T-helper 1 cell treated with Interleukin-12 subunit alpha and Interleukin-12 subunit beta and Interleukin-4 antibody, amounts not matched to agents 30 ng/mL and 1 ng/mL, for 36 hours (primary cell): ENCODE measurements around the gene TAF3. TPM values are rescaled to one million over a fixed set of nuclear protein-coding genes. Genes with fewer than 3 reads are reported as not detected.

Experiments used
- intact Hi-C: fragments of 100-400 bp; cut with micrococcal nuclease; formaldehyde crosslinking; loops from one replicate; pipeline ENCODE4 v1.15.1; 2024
- total RNA-seq: library from RNA; stranded (reverse); gene quantifications from 2 replicates; pipeline ENCODE4 v1.2.3, GENCODE V29; 2022

The TAF3 gene
- 16.0 and 16.6 TPM in 2 replicates for total RNA-seq

GRCh38 chr10:7818295-7819120 lies at the start of gene TAF3:
TSS of gene TAF3 (plus strand) at chr10:7818505. CDS start at chr10:7818710, 205 bp downstream.
- intact Hi-C loops, result loop anchor here (1.0 to 10.0 kb wide), 6 partner anchors 30 to 1484 kb away; partner anchors contain the start of genes ATP5F1C, GATA3 and SFMBT2

DNA sequence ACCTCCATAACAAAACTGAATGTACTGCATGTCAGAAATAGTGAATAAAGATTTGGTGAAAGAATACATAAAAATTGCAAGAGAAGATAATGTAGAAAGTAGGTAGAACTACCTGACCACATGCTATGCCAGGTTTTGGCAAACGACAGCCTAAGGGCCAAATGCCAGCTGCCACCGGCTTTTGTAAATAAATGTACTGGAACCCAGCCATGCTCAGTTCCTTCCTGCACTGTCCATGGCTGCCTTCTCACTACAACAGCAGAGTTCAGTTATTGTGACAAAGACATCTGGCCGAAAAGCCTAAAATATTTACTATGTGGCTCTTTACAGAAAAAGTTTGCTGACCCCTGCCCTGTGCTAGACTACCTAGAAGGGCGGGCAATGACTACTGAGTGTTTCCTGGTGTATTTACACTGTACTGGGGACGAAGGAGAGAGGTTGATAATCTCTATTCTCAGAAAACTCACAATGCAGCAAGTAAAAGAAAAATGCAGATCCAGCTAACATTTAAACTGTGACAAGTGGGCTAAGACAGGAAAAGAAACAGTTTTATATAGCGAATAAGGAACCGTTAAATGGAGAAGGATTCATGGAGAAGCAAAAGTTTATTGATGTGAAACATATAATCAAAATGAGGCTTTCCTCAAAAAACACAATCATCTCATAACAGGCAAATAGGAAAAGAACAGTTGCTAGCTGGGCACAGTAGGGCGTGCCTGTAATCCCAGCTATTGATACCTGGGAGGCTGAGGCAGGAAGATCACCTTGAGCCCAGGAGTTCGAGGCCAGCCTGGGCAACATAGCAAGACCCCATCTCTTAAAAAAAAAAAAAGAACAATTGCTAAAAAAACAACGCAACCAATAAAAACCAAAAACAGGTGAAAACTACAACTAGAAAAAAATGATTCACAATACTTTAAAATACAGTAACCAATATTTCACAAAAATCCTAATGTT lies 44.2 kb upstream of the TAF3 start:
- intact Hi-C loops, result no loop called here

GRCh38 chr10:7776777-7777176 lies 41.5 kb upstream of the TAF3 start:
- intact Hi-C loops, result no loop called here

DNA sequence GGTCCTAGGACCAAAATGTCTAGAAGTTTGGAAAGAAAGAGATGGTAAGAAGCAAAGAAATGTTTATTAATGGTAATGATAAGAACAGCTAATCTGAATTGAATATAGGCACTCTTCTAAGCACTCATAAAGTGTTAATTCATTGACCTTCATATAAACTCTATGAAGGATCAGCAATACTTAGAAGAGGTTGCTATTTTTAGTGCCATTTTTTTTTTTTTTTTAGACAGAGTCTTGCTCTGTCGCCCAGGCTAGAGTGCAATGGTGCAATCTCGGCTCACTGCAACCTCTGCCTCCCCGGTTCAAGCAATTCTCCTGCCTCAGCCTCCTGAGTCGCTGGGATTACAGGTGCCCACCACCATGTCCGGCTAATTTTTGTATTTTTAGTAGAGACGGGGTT lies 36.1 kb upstream of the TAF3 start:
- intact Hi-C loops, result loop anchor here (10.0 kb wide), 2 partner anchors 623 to 1523 kb away; no protein-coding TSS in a partner anchor

- intact Hi-C loops, result loop anchor here (5.0 to 10.0 kb wide), 5 partner anchors 374 to 1899 kb away; partner anchors contain the start of genes ANKRD16, PRKCQ and SFMBT2
Measured at GRCh38 chr10:7786430-7786829, 31.9 kb upstream of the TAF3 start.

- intact Hi-C loops, result loop anchor here (5.0 to 10.0 kb wide), 5 partner anchors 375 to 1900 kb away; partner anchors contain the start of genes ANKRD16, PRKCQ and SFMBT2
Measured at GRCh38 chr10:7787150-7787856, 31.0 kb upstream of the TAF3 start.

DNA sequence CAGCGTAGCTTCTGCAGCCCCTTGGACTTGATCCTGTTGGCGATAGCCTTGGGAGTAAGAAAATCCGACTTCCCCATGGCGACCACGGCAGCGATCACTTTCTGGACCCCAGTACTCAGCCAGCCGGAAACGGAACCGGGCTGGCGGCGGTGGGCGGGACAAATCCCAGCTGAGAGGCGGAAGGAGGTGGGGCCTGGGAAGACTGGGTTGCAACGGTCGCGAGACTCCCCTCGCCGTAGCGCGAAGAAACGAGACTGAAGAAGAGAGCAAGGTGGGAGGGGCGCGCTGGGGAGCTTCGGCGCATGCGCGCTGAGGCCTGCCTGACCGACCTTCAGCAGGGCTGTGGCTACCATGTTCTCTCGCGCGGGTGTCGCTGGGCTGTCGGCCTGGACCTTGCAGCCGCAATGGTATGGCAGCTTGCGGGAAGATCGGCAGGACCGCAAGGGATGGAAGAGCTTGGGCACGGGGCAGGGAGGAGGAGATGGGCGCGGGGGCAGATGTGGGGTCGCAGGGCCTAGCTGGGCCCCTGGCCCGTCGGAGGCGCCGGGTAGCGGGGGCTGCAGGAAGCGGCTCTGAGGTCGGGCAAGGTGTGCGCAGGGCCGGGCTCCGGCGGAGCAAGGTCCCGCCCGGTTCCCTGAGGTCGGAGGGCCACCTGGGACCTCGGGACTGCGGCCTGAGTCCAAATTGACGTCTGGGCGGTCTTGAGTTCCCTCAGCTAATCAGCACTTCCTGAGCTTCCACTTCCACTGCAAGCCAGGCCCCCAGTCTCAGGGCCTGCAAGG lies 30.3 kb upstream of the TAF3 start, which contains the start of the genes ATP5F1C and KIN:
ATP5F1C (plus strand) TSS at position 321 of the 782 bp plus-strand sequence; CDS start at position 352, 31 bp downstream.
KIN (minus strand) TSS at position 137 of the 782 bp plus-strand sequence; CDS start at position 77, 60 bp downstream.
- intact Hi-C loops, result loop anchor here (1.0 to 10.0 kb wide), 10 partner anchors 30 to 1901 kb away; partner anchors contain the start of genes ANKRD16, PRKCQ, SFMBT2 and TAF3

- intact Hi-C loops, result loop anchor here (1.0 to 10.0 kb wide), 10 partner anchors 30 to 1901 kb away; partner anchors contain the start of genes ANKRD16, PRKCQ, SFMBT2 and TAF3
Measured at GRCh38 chr10:7788639-7789286, 29.5 kb upstream of the TAF3 start.

- intact Hi-C loops, result loop anchor here (2.0 to 10.0 kb wide), 7 partner anchors 267 to 1902 kb away; partner anchors contain the start of genes ANKRD16, PRKCQ and SFMBT2
Measured at GRCh38 chr10:7789390-7789789, 28.9 kb upstream of the TAF3 start.

- intact Hi-C loops, result no loop called here
Measured at GRCh38 chr10:7792541-7792940, 25.8 kb upstream of the TAF3 start.

GRCh38 chr10:7794251-7795026 lies 23.9 kb upstream of the TAF3 start:
- intact Hi-C loops, result no loop called here

GRCh38 chr10:7795605-7796004 lies 22.7 kb upstream of the TAF3 start:
- intact Hi-C loops, result no loop called here

- intact Hi-C loops, result no loop called here
Measured at GRCh38 chr10:7797582-7797981, 20.7 kb upstream of the TAF3 start.

GRCh38 chr10:7802606-7803005 lies 15.7 kb upstream of the TAF3 start:
- intact Hi-C loops, result no loop called here

DNA sequence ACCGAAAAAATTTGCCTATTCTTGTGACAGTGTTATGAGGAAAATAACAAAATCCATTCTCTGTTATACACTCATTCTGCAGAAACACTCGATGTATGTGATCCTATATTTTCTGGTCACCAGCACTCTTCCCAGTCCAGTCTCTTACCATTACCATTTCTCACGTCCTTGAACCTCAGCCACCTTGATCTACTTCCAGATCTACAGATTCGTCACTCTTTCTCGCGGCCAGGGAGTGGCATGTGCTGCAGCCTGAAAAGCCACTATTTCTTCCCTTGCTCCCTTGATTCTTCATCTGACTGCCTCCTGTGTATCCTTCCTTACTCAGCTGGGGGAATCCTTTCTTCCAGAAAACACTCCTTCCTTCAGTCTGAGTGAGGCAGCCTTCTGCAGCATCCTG lies 14.1 kb upstream of the TAF3 start:
- intact Hi-C loops, result no loop called here

GRCh38 chr10:7804741-7805140 lies 13.6 kb upstream of the TAF3 start:
- intact Hi-C loops, result no loop called here

- intact Hi-C loops, result no loop called here
Measured at GRCh38 chr10:7808686-7809267, 9.5 kb upstream of the TAF3 start.

DNA sequence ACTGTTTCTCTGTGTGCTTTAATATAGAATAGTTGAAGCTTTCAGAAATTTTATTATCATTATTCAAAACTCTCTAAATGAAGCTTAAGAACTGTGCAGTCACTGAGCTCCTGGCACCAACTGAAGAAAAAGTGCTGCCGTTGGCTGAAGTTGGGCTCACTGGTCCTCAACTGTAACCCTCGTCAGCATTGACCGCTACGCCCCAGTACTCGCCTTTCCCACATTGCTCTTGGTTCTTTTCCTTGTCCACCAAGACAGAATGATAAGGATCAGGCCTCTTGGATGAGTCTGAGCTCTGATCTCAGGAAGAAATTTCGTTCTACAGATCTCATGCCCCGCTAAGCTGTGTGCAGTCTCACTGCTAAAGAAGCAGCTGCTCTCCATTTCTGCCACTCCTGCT lies 7.9 kb upstream of the TAF3 start:
- intact Hi-C loops, result loop anchor here (10.0 kb wide), 1 partner anchor 594 kb away; no protein-coding TSS in a partner anchor
